Prostate gland (tissue), 2 donors: ENCODE data around the gene PAQR9.

ENCODE experiments used
- POLR2A ChIP-seq: fragments of 450-650 bp; IDR thresholded peaks from one replicate; pipeline ENCODE4 v1.6.1; 2016; ENCODE audit warnings: antibody characterized with exemption, mild to moderate bottlenecking
- POLR2AphosphoS5 ChIP-seq: sonication (generic); formaldehyde crosslinking; IDR thresholded peaks from one replicate; pipeline ENCODE4 v1.6.1; 2017; ENCODE audit warnings: antibody characterized with exemption
- TF ChIP-seq, protein P1 (sequence below), 4 experiments: fragments of 200-600 bp in 2 of 4; fragments of 450-650 bp in 2 of 4; sonication (generic) in 2 of 4; IDR thresholded peaks; 1 replicate in 3 of 4; 2 replicates in 1 of 4; pipeline ENCODE4 v1.5.1; 2016 to 2019; ENCODE audit warnings: antibody characterized with exemption in 4 of 4, mild to moderate bottlenecking in 2 of 4, moderate library complexity in 2 of 4

DNA sequence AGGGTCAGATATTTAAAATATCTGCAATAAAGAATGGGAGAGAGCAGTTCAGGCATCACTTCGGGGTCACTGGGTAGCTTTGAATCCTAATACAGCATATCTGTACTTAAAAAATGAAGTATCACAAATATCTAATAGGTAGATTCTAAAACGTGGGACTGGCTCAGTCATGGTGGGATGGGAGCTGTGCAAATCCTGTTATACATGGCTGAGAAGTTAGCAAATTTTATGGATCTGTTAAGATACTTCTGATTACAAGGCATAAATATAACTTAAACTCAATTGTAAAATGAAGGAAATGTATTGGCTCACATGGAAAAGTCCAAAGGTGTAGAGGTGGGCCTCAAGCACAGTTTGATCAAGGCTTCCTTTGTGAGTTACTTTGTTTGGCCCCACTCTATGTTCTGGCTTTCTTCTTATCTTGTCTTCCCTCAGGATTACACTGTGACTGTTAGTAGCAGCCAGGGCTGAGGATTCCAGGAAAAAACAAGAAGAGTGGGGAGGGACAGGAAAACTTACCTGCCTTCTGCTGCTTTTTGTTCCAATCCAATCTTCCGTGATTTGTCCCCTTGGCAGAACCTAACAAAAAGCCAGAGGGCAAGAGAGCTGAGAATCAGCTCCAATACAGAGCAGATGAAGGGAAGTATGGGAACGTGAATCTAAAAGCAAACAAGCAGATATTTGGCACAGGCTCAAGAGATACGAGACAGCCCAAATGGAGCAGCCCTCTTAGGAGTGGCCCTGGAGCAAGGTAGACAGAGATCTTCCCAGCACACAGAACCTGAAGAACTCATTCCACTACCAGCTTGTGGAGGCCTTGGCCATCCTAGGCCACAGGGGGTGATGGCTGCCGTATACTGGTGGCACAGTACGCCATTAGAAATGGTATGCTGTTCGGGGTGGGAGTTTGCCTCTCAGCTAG, 10.9 kb downstream of the PAQR9 start:
- TF ChIP-seq, protein P1, sequence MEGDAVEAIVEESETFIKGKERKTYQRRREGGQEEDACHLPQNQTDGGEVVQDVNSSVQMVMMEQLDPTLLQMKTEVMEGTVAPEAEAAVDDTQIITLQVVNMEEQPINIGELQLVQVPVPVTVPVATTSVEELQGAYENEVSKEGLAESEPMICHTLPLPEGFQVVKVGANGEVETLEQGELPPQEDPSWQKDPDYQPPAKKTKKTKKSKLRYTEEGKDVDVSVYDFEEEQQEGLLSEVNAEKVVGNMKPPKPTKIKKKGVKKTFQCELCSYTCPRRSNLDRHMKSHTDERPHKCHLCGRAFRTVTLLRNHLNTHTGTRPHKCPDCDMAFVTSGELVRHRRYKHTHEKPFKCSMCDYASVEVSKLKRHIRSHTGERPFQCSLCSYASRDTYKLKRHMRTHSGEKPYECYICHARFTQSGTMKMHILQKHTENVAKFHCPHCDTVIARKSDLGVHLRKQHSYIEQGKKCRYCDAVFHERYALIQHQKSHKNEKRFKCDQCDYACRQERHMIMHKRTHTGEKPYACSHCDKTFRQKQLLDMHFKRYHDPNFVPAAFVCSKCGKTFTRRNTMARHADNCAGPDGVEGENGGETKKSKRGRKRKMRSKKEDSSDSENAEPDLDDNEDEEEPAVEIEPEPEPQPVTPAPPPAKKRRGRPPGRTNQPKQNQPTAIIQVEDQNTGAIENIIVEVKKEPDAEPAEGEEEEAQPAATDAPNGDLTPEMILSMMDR (IDR thresholded peaks at IDR 0.05), result no peak
- no peak for TF ChIP-seq POLR2A
- TF ChIP-seq POLR2AphosphoS5, result no peak
